DND-41 (cell line): ENCODE measurements around the gene TLCD3B.

Source experiments
- ATAC-seq: fragments of 200-7000 bp; cut with Tn5 transposase; 3 replicates; pipeline ENCODE4 v1.9.1; 2021; ENCODE audit warnings: low read depth; ENCODE audit not compliant: insufficient read depth
- DNase-seq: peaks from one replicate; pipeline ENCODE4 v3.0.0-alpha.2; 2020
- H2AFZ ChIP-seq: 2 replicates; pipeline ENCODE4 v1.6.0; 2012; ENCODE audit warnings: low read depth, low read length
- H3K27ac ChIP-seq: 2 replicates; pipeline ENCODE4 v1.5.1; 2012; ENCODE audit warnings: low read length, inconsistent platforms
- H3K27me3 ChIP-seq: fragments of 200-600 bp; sonication (generic); 2 replicates; pipeline ENCODE4 v1.6.0; 2012; ENCODE audit warnings: low read length, mild to moderate bottlenecking, inconsistent platforms; ENCODE audit not compliant: insufficient read depth, poor library complexity
- H3K36me3 ChIP-seq: 2 replicates; pipeline ENCODE4 v1.5.1; 2012; ENCODE audit warnings: low read length, inconsistent platforms; ENCODE audit not compliant: insufficient read depth
- H3K4me1 ChIP-seq: 2 replicates; pipeline ENCODE4 v1.5.1; 2012; ENCODE audit warnings: mild to moderate bottlenecking, low read length; ENCODE audit not compliant: insufficient read depth
- H3K4me2 ChIP-seq: 2 replicates; pipeline ENCODE4 v1.6.0; 2012; ENCODE audit warnings: mild to moderate bottlenecking, moderate library complexity, low read length, inconsistent platforms; ENCODE audit not compliant: insufficient read depth
- H3K4me3 ChIP-seq, 2 experiments: fragments of 200-600 bp in 1 of 2; shearing (Covaris generic) in 1 of 2; 2 replicates each; pipeline ENCODE4 v1.5.1; 2012 to 2016; ENCODE audit warnings: inconsistent platforms in 2 of 2, low read length in 2 of 2, mild to moderate bottlenecking in 2 of 2, low read depth in 1 of 2, moderate library complexity in 1 of 2
- H3K79me2 ChIP-seq: 2 replicates; pipeline ENCODE4 v1.6.0; 2012; ENCODE audit warnings: low read length, inconsistent platforms; ENCODE audit not compliant: insufficient read depth
- H3K9ac ChIP-seq: 2 replicates; pipeline ENCODE4 v1.6.0; 2012; ENCODE audit warnings: low read depth, mild to moderate bottlenecking, inconsistent platforms, low read length, moderate library complexity
- H3K9me3 ChIP-seq: 2 replicates; pipeline ENCODE4 v1.5.1; 2012; ENCODE audit warnings: low read length, moderate library complexity, mild to moderate bottlenecking, inconsistent platforms; ENCODE audit not compliant: insufficient read depth, severe bottlenecking
- H4K20me1 ChIP-seq: 2 replicates; pipeline ENCODE4 v1.6.0; 2012; ENCODE audit warnings: low read length; ENCODE audit not compliant: insufficient read depth
- CTCF ChIP-seq: IDR thresholded peaks from 2 replicates; pipeline ENCODE4 v1.5.1; 2012; ENCODE audit warnings: borderline replicate concordance, low read length, moderate library complexity, mild to moderate bottlenecking; ENCODE audit not compliant: poor library complexity, severe bottlenecking; ENCODE audit errors: extremely low read depth
- EZH2 ChIP-seq: IDR thresholded peaks from 3 replicates; pipeline ENCODE4 v1.6.1; 2012; ENCODE audit warnings: borderline replicate concordance, low read depth, mild to moderate bottlenecking, moderate library complexity, low read length, inconsistent platforms; ENCODE audit not compliant: severe bottlenecking

Gene TLCD3B

GRCh38 chr16:30006095-30006473 is 25.0 kb downstream of the TLCD3B start:
- no peaks in the 10 kb centered on the region for H3K79me2 ChIP-seq
- peaks cover 10% of the 10 kb centered on the region for H3K4me1 ChIP-seq
- no peak overlapping the region for H3K9ac ChIP-seq
- no peak for ATAC-seq
- no peak overlapping the region for H3K27ac ChIP-seq
- no peak overlapping the region for H2AFZ ChIP-seq
- H3K9me3 ChIP-seq: no peaks in the 10 kb centered on the region
- H3K4me3 ChIP-seq: no peak overlapping the region
- DNase-seq: no peak
- H3K4me2 ChIP-seq: no peak overlapping the region
- H4K20me1 ChIP-seq: peaks cover 7% of the 10 kb centered on the region; the same call in 1 of the 2 replicates
- no peak for TF ChIP-seq CTCF
- TF ChIP-seq EZH2: no peak
- no peaks in the 10 kb centered on the region for H3K27me3 ChIP-seq
- peaks cover 50% of the 10 kb centered on the region for H3K36me3 ChIP-seq

- H3K36me3 ChIP-seq: peaks cover 56% of the 10 kb centered on the region
- no peaks in the 10 kb centered on the region for H3K79me2 ChIP-seq
- H3K9me3 ChIP-seq: no peaks in the 10 kb centered on the region
- peaks cover 6% of the 10 kb centered on the region for H3K4me1 ChIP-seq
- peaks cover 6% of the 10 kb centered on the region; the same call in 1 of the 2 replicates for H4K20me1 ChIP-seq
- H3K4me3 ChIP-seq: no peak overlapping the region
- ATAC-seq (peak; percentile 68), DNase-seq (peak; percentile 49)
- no peak overlapping the region for H2AFZ ChIP-seq
- peak; percentile 78 for TF ChIP-seq CTCF
- no peak for TF ChIP-seq EZH2
- no peak overlapping the region for H3K4me2 ChIP-seq
- H3K9ac ChIP-seq: no peak overlapping the region
- no peak overlapping the region for H3K27ac ChIP-seq
- H3K27me3 ChIP-seq: no peaks in the 10 kb centered on the region
Observed at GRCh38 chr16:30005341-30006094, 25.6 kb downstream of the TLCD3B start.

- DNase-seq: no peak
- Histone ChIP-seq H3K36me3 (peaks cover 61% of the 10 kb centered on the region), H3K4me2 (no peak overlapping the region), H3K9me3 (no peaks in the 10 kb centered on the region), H3K27ac (no peak overlapping the region), H3K9ac (no peak overlapping the region), H3K79me2 (0 out of 2 replicates have a peak, but pooled peaks cover under 1% of the 10 kb centered on the region), H4K20me1 (peaks cover 4% of the 10 kb centered on the region; the same call in 1 of the 2 replicates), H3K4me1 (no peaks in the 10 kb centered on the region), H2AFZ (no peak overlapping the region), H3K4me3 (no peak overlapping the region), H3K27me3 (no peaks in the 10 kb centered on the region)
- ATAC-seq: 0 out of 3 replicates have a peak, but pooled peaks have one; percentile 18
- no peak for TF ChIP-seq EZH2
- TF ChIP-seq CTCF: no peak
Observed at GRCh38 chr16:30004811-30005242, 26.2 kb downstream of the TLCD3B start.
